PC-9 (cell line): ENCODE results near the gene HOXB5.

Source experiments
- EZH2 ChIP-seq: fragments of 200-600 bp; sonication (generic); IDR thresholded peaks from 2 replicates; pipeline ENCODE4 v1.8.0; 2017; ENCODE audit warnings: antibody characterized with exemption, low read depth
- TF ChIP-seq, protein P1 (sequence below): fragments of 200-600 bp; sonication (generic); conservative IDR thresholded peaks from 2 replicates; pipeline ENCODE4 v1.6.1; 2017; ENCODE audit warnings: mixed run types, antibody characterized with exemption, mild to moderate bottlenecking, moderate library complexity

DNA sequence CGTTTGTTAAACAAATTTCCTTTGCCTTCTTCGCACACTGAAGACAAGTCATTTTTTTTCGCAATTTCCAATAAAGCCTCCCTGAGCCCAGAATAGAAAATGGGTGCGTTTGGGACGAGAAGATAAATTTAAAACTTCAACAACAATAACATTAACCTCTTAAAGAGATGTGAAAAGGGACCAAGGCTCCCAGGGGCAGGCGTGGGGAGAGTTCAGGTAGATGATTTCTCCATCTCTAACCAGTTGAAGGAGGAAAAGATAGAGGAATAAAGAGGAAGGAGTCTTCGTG is 14.2 kb downstream of the HOXB5 start:
- TF ChIP-seq, protein P1, sequence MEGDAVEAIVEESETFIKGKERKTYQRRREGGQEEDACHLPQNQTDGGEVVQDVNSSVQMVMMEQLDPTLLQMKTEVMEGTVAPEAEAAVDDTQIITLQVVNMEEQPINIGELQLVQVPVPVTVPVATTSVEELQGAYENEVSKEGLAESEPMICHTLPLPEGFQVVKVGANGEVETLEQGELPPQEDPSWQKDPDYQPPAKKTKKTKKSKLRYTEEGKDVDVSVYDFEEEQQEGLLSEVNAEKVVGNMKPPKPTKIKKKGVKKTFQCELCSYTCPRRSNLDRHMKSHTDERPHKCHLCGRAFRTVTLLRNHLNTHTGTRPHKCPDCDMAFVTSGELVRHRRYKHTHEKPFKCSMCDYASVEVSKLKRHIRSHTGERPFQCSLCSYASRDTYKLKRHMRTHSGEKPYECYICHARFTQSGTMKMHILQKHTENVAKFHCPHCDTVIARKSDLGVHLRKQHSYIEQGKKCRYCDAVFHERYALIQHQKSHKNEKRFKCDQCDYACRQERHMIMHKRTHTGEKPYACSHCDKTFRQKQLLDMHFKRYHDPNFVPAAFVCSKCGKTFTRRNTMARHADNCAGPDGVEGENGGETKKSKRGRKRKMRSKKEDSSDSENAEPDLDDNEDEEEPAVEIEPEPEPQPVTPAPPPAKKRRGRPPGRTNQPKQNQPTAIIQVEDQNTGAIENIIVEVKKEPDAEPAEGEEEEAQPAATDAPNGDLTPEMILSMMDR: no peak
- no peak for TF ChIP-seq EZH2
